H9 (cell line): Measurements from ENCODE around the gene ATOX1. TPM values are rescaled to one million over a fixed set of nuclear protein-coding genes. Genes with fewer than 3 reads are reported as not detected.

ENCODE experiments used
- DNase-seq: peaks from one replicate; pipeline ENCODE4 v3.0.0-alpha.2; 2017
- H2AFZ ChIP-seq: one replicate; pipeline ENCODE4 v1.6.1; 2013; ENCODE audit warnings: mild to moderate bottlenecking, low read length, control low read depth, moderate library complexity
- H2AK5ac ChIP-seq: 2 replicates; pipeline ENCODE4 v1.6.1; 2013; ENCODE audit warnings: low read length, control low read depth, mixed read lengths; ENCODE audit not compliant: insufficient read length
- H2BK120ac ChIP-seq: one replicate; pipeline ENCODE4 v1.6.1; 2013; ENCODE audit warnings: low read depth, mild to moderate bottlenecking, low read length, control low read depth, inconsistent platforms; ENCODE audit not compliant: poor library complexity, severe bottlenecking
- H2BK12ac ChIP-seq: 2 replicates; pipeline ENCODE4 v1.6.1; 2013; ENCODE audit warnings: low read length, control low read depth, mixed read lengths, low read depth; ENCODE audit not compliant: insufficient read length
- H2BK15ac ChIP-seq: 2 replicates; pipeline ENCODE4 v1.6.1; 2013; ENCODE audit warnings: low read depth, low read length, control low read depth
- H2BK20ac ChIP-seq: one replicate; pipeline ENCODE4 v1.6.1; 2013; ENCODE audit warnings: low read depth, mild to moderate bottlenecking, low read length, control low read depth, inconsistent platforms; ENCODE audit not compliant: poor library complexity, severe bottlenecking
- H2BK5ac ChIP-seq: 2 replicates; pipeline ENCODE4 v1.6.1; 2013; ENCODE audit warnings: low read length, control low read depth, mixed read lengths; ENCODE audit not compliant: insufficient read length
- H3K14ac ChIP-seq: 2 replicates; pipeline ENCODE4 v1.6.1; 2013; ENCODE audit warnings: low read length, control low read depth; ENCODE audit not compliant: insufficient read depth
- H3K18ac ChIP-seq: 2 replicates; pipeline ENCODE4 v1.6.1; 2013; ENCODE audit warnings: low read depth, mild to moderate bottlenecking, mixed read lengths, low read length, control low read depth; ENCODE audit not compliant: insufficient read length
- H3K23ac ChIP-seq: 2 replicates; pipeline ENCODE4 v1.6.1; 2013; ENCODE audit warnings: low read length, control low read depth, mixed read lengths, low read depth; ENCODE audit not compliant: insufficient read length
- H3K23me2 ChIP-seq: 2 replicates; pipeline ENCODE4 v1.6.1; 2013; ENCODE audit warnings: low read depth, mild to moderate bottlenecking, mixed read lengths, low read length, control low read depth; ENCODE audit not compliant: insufficient read length, poor library complexity, severe bottlenecking
- H3K27ac ChIP-seq: 2 replicates; pipeline ENCODE4 v1.5.1; 2013; ENCODE audit warnings: low read length, control low read depth, mixed read lengths, low read depth; ENCODE audit not compliant: insufficient read length
- H3K27me3 ChIP-seq: 2 replicates; pipeline ENCODE4 v1.6.1; 2013; ENCODE audit warnings: low read length, control low read depth, inconsistent platforms; ENCODE audit not compliant: insufficient read depth
- H3K4ac ChIP-seq: 2 replicates; pipeline ENCODE4 v1.6.1; 2013; ENCODE audit warnings: low read depth, mild to moderate bottlenecking, control low read depth, inconsistent platforms, low read length, moderate library complexity
- H3K4me1 ChIP-seq: 2 replicates; pipeline ENCODE4 v1.6.1; 2013; ENCODE audit warnings: low read length, control low read depth, inconsistent platforms; ENCODE audit not compliant: insufficient read depth
- H3K4me2 ChIP-seq: 2 replicates; pipeline ENCODE4 v1.6.1; 2013; ENCODE audit warnings: low read length, control low read depth, mixed read lengths; ENCODE audit not compliant: insufficient read length, insufficient read depth
- H3K56ac ChIP-seq: 2 replicates; pipeline ENCODE4 v1.6.1; 2013; ENCODE audit warnings: low read depth, mild to moderate bottlenecking, mixed read lengths, low read length, control low read depth; ENCODE audit not compliant: insufficient read length
- H3K79me1 ChIP-seq: 2 replicates; pipeline ENCODE4 v1.6.1; 2013; ENCODE audit warnings: low read depth, mild to moderate bottlenecking, moderate library complexity, low read length, control low read depth, inconsistent platforms; ENCODE audit not compliant: insufficient read depth, poor library complexity, severe bottlenecking
- H3K79me2 ChIP-seq: 2 replicates; pipeline ENCODE4 v1.6.1; 2013; ENCODE audit warnings: low read length, control low read depth, inconsistent platforms; ENCODE audit not compliant: insufficient read depth
- H3K9ac ChIP-seq: 2 replicates; pipeline ENCODE4 v1.6.1; 2013; ENCODE audit warnings: low read length, control low read depth, mixed read lengths; ENCODE audit not compliant: insufficient read length; ENCODE audit errors: extremely low read depth
- H3K9me3 ChIP-seq: one replicate; pipeline ENCODE4 v1.6.1; 2013; ENCODE audit warnings: low read depth, low read length, inconsistent platforms; ENCODE audit not compliant: control insufficient read depth
- H3T11ph ChIP-seq: one replicate; pipeline ENCODE4 v1.6.1; 2013; ENCODE audit warnings: mild to moderate bottlenecking, low read length, control low read depth, inconsistent platforms
- H4K20me1 ChIP-seq: one replicate; pipeline ENCODE4 v1.6.1; 2013; ENCODE audit not compliant: control insufficient read depth, insufficient read length, insufficient read depth
- H4K5ac ChIP-seq: 2 replicates; pipeline ENCODE4 v1.6.1; 2013; ENCODE audit warnings: low read depth, mild to moderate bottlenecking, mixed read lengths, low read length, control low read depth; ENCODE audit not compliant: insufficient read length
- H4K8ac ChIP-seq: replicated peaks from 2 replicates; pipeline ENCODE4 v1.6.1; 2013; ENCODE audit warnings: low read length, control low read depth, mixed read lengths, low read depth; ENCODE audit not compliant: insufficient read length
- H4K91ac ChIP-seq: 2 replicates; pipeline ENCODE4 v1.6.1; 2013; ENCODE audit warnings: low read depth, mild to moderate bottlenecking, moderate library complexity, mixed read lengths, low read length, control low read depth; ENCODE audit not compliant: insufficient read length
- H3K27ac Mint-ChIP-seq, 3 experiments: 2 replicates in 2 of 3; 3 replicates in 1 of 3; pipeline ENCODE4 v1.8.0; 2020 to 2021; ENCODE audit warnings: mixed read lengths in 3 of 3, mild to moderate bottlenecking in 1 of 3, moderate library complexity in 1 of 3
- H3K27me3 Mint-ChIP-seq: 2 replicates; pipeline ENCODE4 v1.8.0; 2021; ENCODE audit warnings: low read depth, mild to moderate bottlenecking, moderate library complexity, mixed read lengths
- H3K36me3 Mint-ChIP-seq, 3 experiments: 2 replicates in 2 of 3; 3 replicates in 1 of 3; pipeline ENCODE4 v1.8.0; 2020 to 2021; ENCODE audit warnings: low read depth in 3 of 3, mixed read lengths in 3 of 3; ENCODE audit not compliant: insufficient read depth in 1 of 3
- H3K4me1 Mint-ChIP-seq, 2 experiments: 2 replicates each; pipeline ENCODE4 v1.8.0; 2020; ENCODE audit warnings: mixed read lengths in 2 of 2
- H3K4me3 Mint-ChIP-seq, 2 experiments: 2 replicates in 1 of 2; 3 replicates in 1 of 2; pipeline ENCODE4 v1.8.0; 2020 to 2021; ENCODE audit warnings: mild to moderate bottlenecking in 2 of 2, mixed read lengths in 2 of 2, moderate library complexity in 1 of 2
- H3K9me3 Mint-ChIP-seq, 2 experiments: 2 replicates in 1 of 2; 3 replicates in 1 of 2; pipeline ENCODE4 v1.8.0; 2020; ENCODE audit warnings: mild to moderate bottlenecking in 2 of 2, mixed read lengths in 2 of 2, moderate library complexity in 1 of 2
- WGBS: extraction: QIAGEN DNeasy Blood & Tissue Kit; methylation state at CpG from one replicate; pipeline ENCODE4 v1.1.7; 2013; ENCODE audit warnings: missing lambda C conversion rate, low lambda C conversion rate, mixed read lengths; ENCODE audit not compliant: insufficient read length; ENCODE audit errors: extremely low coverage; 5-methylcytosine and 5-hydroxymethylcytosine counted together
- total RNA-seq: library from RNA; stranded (reverse); gene quantifications from 2 replicates; pipeline ENCODE4 v1.2.1, GENCODE V29; 2021
- TF ChIP-seq, protein P1 (sequence below): fragments of 200-600 bp; sonication (generic); conservative IDR thresholded peaks from 3 replicates; pipeline ENCODE4 v1.8.0; 2021; ENCODE audit warnings: antibody characterized with exemption, mild to moderate bottlenecking

The ATOX1 gene
- total RNA-seq, 1 experiment from 2014 or later = 75.0 TPM

DNA sequence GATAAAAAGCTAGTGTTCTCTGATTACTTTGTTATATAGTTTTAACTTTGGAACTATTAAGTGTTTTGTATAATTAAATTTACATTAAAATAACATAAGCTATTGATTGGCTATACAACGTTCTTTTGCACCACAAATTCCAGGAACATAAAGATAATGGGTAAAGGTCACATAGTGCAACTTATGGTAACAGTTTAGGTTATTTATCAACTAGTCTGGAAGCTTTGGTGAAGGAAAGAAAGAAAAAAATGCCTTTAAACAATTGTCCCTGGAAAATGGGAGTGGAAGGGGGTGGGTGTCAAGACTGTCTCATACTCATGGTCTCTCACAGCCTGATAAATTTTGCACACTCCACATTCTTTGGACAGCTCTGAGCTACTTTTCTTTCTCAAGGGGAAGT lies 54.7 kb downstream of the ATOX1 start:
- TF ChIP-seq, protein P1, sequence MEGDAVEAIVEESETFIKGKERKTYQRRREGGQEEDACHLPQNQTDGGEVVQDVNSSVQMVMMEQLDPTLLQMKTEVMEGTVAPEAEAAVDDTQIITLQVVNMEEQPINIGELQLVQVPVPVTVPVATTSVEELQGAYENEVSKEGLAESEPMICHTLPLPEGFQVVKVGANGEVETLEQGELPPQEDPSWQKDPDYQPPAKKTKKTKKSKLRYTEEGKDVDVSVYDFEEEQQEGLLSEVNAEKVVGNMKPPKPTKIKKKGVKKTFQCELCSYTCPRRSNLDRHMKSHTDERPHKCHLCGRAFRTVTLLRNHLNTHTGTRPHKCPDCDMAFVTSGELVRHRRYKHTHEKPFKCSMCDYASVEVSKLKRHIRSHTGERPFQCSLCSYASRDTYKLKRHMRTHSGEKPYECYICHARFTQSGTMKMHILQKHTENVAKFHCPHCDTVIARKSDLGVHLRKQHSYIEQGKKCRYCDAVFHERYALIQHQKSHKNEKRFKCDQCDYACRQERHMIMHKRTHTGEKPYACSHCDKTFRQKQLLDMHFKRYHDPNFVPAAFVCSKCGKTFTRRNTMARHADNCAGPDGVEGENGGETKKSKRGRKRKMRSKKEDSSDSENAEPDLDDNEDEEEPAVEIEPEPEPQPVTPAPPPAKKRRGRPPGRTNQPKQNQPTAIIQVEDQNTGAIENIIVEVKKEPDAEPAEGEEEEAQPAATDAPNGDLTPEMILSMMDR = no peak
- Histone ChIP-seq H3K9me3 (no peaks in the 10 kb centered on the region), H3K23me2 (no peaks in the 10 kb centered on the region), H2AFZ (no peak overlapping the region), H2BK12ac (no peak overlapping the region), H3K4me2 (no peak overlapping the region), H3K79me1 (no peaks in the 10 kb centered on the region), H3K18ac (no peak overlapping the region), H3K23ac (no peak overlapping the region), H2BK5ac (no peak overlapping the region), H3K27me3 (no peaks in the 10 kb centered on the region; the same call in 1 of the 2 replicates), H3K4ac (no peak overlapping the region), H3K4me1 (peaks cover 2% of the 10 kb centered on the region; the same call in 1 of the 2 replicates), H4K91ac (no peak overlapping the region), H2BK20ac (no peak overlapping the region), H3T11ph (no peak overlapping the region), H2BK120ac (no peak overlapping the region), H4K20me1 (no peaks in the 10 kb centered on the region), H4K5ac (no peak overlapping the region), H3K79me2 (no peaks in the 10 kb centered on the region), H3K56ac (no peak overlapping the region), H2AK5ac (no peak overlapping the region), H2BK15ac (no peak overlapping the region), H3K14ac (no peak overlapping the region), H4K8ac (no peak overlapping the region), H3K9ac (no peak overlapping the region), H3K27ac (no peak overlapping the region)
- H3K27me3 Mint-ChIP-seq = peaks cover 1% of the 10 kb centered on the region; the same call in 1 of the 2 replicates
- H3K36me3 Mint-ChIP-seq = no peaks in the 10 kb centered on the region
- no peak for DNase-seq
- H3K27ac Mint-ChIP-seq = no peak overlapping the region
- H3K4me1 Mint-ChIP-seq = peaks cover 10 to 13% of the 10 kb centered on the region in 2 experiments
- WGBS = no CpG with 5 or more reads among the region's 1 CpG
- no peaks in the 10 kb centered on the region for H3K9me3 Mint-ChIP-seq
- H3K4me3 Mint-ChIP-seq = no peak overlapping the region
